ENCODE results near the gene BAIAP2L1.

- no peak for TF ChIP-seq EZH2 (IDR thresholded peaks at IDR 0.05; ENCODE audit: low read depth, unreplicated experiment)
- TF ChIP-seq CTCF (conservative IDR thresholded peaks at IDR 0.05; ENCODE audit: low read depth in 2 of 2) = peak; percentile 37 to 44; a peak in 3 of 4 replicates
- TF ChIP-seq ZNF331 (CRISPR knock-in tag; IDR thresholded peaks at IDR 0.05; ENCODE audit: low read depth) = no peak
- TF ChIP-seq REST (IDR thresholded peaks at IDR 0.05; ENCODE audit: unreplicated experiment) = no peak
- no peak for TF ChIP-seq EZH2phosphoT487 (IDR thresholded peaks at IDR 0.05; ENCODE audit: unreplicated experiment)
- no peak for TF ChIP-seq POLR2AphosphoS5 (IDR thresholded peaks at IDR 0.05; ENCODE audit: low read depth)
- TF ChIP-seq ETS1 (IDR thresholded peaks at IDR 0.05) = no peak
- TF ChIP-seq CREB1 (CRISPR knock-in tag; IDR thresholded peaks at IDR 0.05; ENCODE audit: low read depth) = no peak
- no peak for TF ChIP-seq JUNB (IDR thresholded peaks at IDR 0.05; ENCODE audit: unreplicated experiment)
- TF ChIP-seq STAT1 (IDR thresholded peaks at IDR 0.05; ENCODE audit: unreplicated experiment) = no peak
- no peak for TF ChIP-seq ZNF114 (CRISPR knock-in tag; IDR thresholded peaks at IDR 0.05)
Observed at GRCh38 chr7:98266840-98267239, 134.1 kb downstream of the BAIAP2L1 start.

Measured in GM23338 (cell line).